HepG2 (cell line): ENCODE measurements around the gene ACE. TPM values are rescaled to one million over a fixed set of nuclear protein-coding genes. Genes with fewer than 3 reads are reported as not detected.

Experiments
- AGO2 ChIP-seq: fragments of 200-400 bp; formaldehyde crosslinking; optimal IDR thresholded peaks from 2 replicates; pipeline ENCODE3; 2017; ENCODE audit warnings: mild to moderate bottlenecking, low read depth, low read length, moderate library complexity
- AHDC1 ChIP-seq: sonication (generic); formaldehyde crosslinking; IDR thresholded peaks from 2 replicates; pipeline ENCODE4 v1.5.1; 2020; ENCODE audit warnings: mild to moderate bottlenecking, missing genetic modification reagents, borderline replicate concordance
- NR2F6 ChIP-seq, 2 experiments: IDR thresholded peaks; 2 replicates each; pipeline ENCODE4 v1.6.1; 2016; ENCODE audit warnings: antibody characterized with exemption in 1 of 2, mild to moderate bottlenecking in 1 of 2
- PAX8 ChIP-seq: sonication (generic); formaldehyde crosslinking; IDR thresholded peaks from 2 replicates; pipeline ENCODE4 v1.8.0; 2022; ENCODE audit warnings: mild to moderate bottlenecking, missing genetic modification reagents, borderline replicate concordance
- SIX4 ChIP-seq: sonication (generic); formaldehyde crosslinking; IDR thresholded peaks from 2 replicates; pipeline ENCODE4 v1.4.0; 2020; ENCODE audit warnings: missing genetic modification reagents
- ZNF674 ChIP-seq: sonication (generic); formaldehyde crosslinking; IDR thresholded peaks from 2 replicates; pipeline ENCODE4 v1.5.0; 2020; ENCODE audit warnings: low read depth, mild to moderate bottlenecking, missing genetic modification reagents
- ZNF883 ChIP-seq: sonication (generic); formaldehyde crosslinking; IDR thresholded peaks from 2 replicates; pipeline ENCODE4 v1.5.1; 2020; ENCODE audit warnings: mild to moderate bottlenecking, missing genetic modification reagents; ENCODE audit errors: not compliant biosample characterization
- ZZZ3 ChIP-seq: sonication (generic); formaldehyde crosslinking; IDR thresholded peaks from 2 replicates; pipeline ENCODE4 v1.4.0; 2020; ENCODE audit warnings: missing genetic modification reagents, mild to moderate bottlenecking, borderline replicate concordance
- polyA plus RNA-seq, 8 experiments: library from polyadenylated mRNA; depleted of rRNA in 3 of 8; stranded (reverse) in 7 of 8; unstranded in 1 of 8; fragments of >200 nt; fragmentation: Illumina TruSeq in 4 of 8; extraction: Trizol in 4 of 8; gene quantifications; 2 replicates each; pipeline versions ENCODE4 v1.2.1 to v1.2.3, GENCODE V29; 2011 to 2016; ENCODE audit warnings: low read depth in 4 of 8, missing spikeins in 1 of 8, mixed read lengths in 1 of 8; ENCODE audit not compliant: insufficient read depth in 1 of 8
- total RNA-seq, 5 experiments: library from RNA; depleted of rRNA; stranded (reverse); fragments of >200 nt; fragmentation: Illumina TruSeq; extraction: Trizol; gene quantifications; 2 replicates each; pipeline ENCODE4 v1.2.3, GENCODE V29; 2016; ENCODE audit warnings: low read depth in 1 of 5
- TF ChIP-seq, protein P1 (sequence below): sonication (generic); formaldehyde crosslinking; IDR thresholded peaks from 2 replicates; pipeline ENCODE4 v1.5.0; 2020; ENCODE audit warnings: missing genetic modification reagents, mild to moderate bottlenecking, borderline replicate concordance
- TF ChIP-seq, protein P2 (sequence below), 2 experiments: fragments of 450-650 bp in 1 of 2; sonication (generic) in 1 of 2; formaldehyde crosslinking in 1 of 2; IDR thresholded peaks; 2 replicates each; pipeline versions ENCODE4 v1.6.1 to v1.8.0; 2016 to 2022; ENCODE audit warnings: antibody characterized with exemption in 1 of 2, mild to moderate bottlenecking in 1 of 2, missing genetic modification reagents in 1 of 2

The ACE gene
- total and polyA plus RNA-seq, 2 of the 13 experiments (the other 11 are each of a cell fraction or from before 2014, with no cell fraction given): 0.08 to 0.13 TPM

DNA sequence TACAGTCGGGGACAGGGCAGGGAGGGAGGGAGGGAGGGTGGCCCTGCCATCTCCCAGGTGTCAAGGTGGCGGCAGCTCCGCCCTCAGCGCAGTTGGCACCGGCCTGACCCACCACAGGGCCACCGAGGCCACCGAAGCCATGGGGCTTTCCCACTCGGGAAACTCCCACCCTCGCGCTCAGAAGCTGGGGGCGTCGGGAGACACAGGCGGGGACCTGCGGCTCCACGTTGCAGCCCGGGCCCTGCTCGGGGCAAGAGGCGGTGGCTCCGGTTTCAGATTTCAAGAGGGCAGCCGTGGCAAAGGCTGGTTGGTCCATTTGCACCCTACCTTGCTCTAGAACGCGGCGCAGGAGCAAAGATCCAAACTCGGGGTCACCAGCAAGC is 31.3 kb upstream of the ACE start (continued):
- no peak for TF ChIP-seq AHDC1 (CRISPR knock-in tag)
- TF ChIP-seq, protein P1, sequence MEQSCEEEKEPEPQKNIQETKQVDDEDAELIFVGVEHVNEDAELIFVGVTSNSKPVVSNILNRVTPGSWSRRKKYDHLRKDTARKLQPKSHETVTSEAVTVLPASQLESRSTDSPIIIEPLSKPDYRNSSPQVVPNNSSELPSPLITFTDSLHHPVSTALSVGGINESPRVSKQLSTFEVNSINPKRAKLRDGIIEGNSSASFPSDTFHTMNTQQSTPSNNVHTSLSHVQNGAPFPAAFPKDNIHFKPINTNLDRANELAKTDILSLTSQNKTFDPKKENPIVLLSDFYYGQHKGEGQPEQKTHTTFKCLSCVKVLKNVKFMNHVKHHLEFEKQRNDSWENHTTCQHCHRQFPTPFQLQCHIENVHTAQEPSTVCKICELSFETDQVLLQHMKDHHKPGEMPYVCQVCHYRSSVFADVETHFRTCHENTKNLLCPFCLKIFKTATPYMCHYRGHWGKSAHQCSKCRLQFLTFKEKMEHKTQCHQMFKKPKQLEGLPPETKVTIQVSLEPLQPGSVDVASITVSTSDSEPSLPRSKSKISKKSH: 0 out of 2 replicates have a peak, but pooled peaks have one; percentile 26
- TF ChIP-seq PAX8 (CRISPR knock-in tag): 0 out of 2 replicates have a peak, but pooled peaks have one; percentile 71
- peak; percentile 87 for TF ChIP-seq SIX4
- peak; percentile 78; the same call in 1 of the 2 replicates for TF ChIP-seq ZZZ3
- TF ChIP-seq, protein P2, sequence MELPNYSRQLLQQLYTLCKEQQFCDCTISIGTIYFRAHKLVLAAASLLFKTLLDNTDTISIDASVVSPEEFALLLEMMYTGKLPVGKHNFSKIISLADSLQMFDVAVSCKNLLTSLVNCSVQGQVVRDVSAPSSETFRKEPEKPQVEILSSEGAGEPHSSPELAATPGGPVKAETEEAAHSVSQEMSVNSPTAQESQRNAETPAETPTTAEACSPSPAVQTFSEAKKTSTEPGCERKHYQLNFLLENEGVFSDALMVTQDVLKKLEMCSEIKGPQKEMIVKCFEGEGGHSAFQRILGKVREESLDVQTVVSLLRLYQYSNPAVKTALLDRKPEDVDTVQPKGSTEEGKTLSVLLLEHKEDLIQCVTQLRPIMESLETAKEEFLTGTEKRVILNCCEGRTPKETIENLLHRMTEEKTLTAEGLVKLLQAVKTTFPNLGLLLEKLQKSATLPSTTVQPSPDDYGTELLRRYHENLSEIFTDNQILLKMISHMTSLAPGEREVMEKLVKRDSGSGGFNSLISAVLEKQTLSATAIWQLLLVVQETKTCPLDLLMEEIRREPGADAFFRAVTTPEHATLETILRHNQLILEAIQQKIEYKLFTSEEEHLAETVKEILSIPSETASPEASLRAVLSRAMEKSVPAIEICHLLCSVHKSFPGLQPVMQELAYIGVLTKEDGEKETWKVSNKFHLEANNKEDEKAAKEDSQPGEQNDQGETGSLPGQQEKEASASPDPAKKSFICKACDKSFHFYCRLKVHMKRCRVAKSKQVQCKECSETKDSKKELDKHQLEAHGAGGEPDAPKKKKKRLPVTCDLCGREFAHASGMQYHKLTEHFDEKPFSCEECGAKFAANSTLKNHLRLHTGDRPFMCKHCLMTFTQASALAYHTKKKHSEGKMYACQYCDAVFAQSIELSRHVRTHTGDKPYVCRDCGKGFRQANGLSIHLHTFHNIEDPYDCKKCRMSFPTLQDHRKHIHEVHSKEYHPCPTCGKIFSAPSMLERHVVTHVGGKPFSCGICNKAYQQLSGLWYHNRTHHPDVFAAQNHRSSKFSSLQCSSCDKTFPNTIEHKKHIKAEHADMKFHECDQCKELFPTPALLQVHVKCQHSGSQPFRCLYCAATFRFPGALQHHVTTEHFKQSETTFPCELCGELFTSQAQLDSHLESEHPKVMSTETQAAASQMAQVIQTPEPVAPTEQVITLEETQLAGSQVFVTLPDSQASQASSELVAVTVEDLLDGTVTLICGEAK (IDR thresholded peaks at IDR 0.05): no peak
- TF ChIP-seq, protein P2 (CRISPR knock-in tag; IDR thresholded peaks at IDR 0.05): no peak
- peak; percentile 42 for TF ChIP-seq ZNF883
- no peak for TF ChIP-seq AGO2
- TF ChIP-seq ZNF674 (CRISPR knock-in tag): no peak
- TF ChIP-seq NR2F6 (IDR thresholded peaks at IDR 0.05): no peak
- 0 out of 2 replicates have a peak, but pooled peaks have one; percentile 8 for TF ChIP-seq NR2F6 (CRISPR knock-in tag; IDR thresholded peaks at IDR 0.05)
